Activated CD8-positive, alpha-beta memory T cell treated with anti-CD3 and anti-CD28 coated beads for 24 hours (primary cell): Measurements from ENCODE around the gene PGPEP1.
A peak's percentile ranks its signal among the peaks of the same experiment; 100 is the strongest.
"Not testable (repeated sequence)": the region's sequence is repeated elsewhere in the genome, so short reads cannot be mapped to it uniquely, and the experiment has no call there.

Source experiments
- DNase-seq: peaks from one replicate; pipeline ENCODE4 v3.0.0-alpha.2; 2020

PGPEP1 gene

DNA sequence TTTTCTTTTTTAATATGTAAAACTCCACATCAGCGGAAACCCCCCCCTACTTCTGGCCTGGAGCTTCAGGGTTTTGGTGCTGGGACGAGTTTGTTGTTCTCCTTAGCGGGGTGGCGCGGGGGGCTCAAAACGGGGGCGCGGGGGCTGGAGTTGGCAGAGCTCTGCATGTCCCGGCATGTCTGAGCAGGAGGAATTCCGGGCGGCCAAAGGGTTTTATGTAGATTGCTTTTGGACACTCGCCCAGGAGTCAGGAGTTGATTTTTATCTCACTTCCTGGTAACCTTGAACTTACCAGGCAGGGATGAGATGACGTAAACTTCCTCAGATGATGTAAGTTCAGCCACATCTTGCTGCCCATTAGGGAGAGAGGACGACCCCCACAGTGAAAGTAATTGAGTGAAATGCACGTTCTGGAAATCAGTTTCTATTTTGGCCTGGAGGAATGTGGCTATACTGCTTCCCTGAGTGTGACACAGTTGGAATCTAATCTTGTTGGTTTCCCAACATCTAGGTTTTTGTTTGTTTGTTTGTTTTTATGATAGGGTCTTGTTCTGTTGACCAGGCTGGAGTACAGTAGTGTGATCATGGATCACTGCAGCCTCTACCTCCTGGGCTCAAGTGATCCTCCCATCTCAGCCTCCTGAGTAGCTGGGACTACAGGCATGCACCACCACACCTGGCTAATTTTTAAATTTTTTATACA is 24.6 kb downstream of the PGPEP1 start:
- no peak for DNase-seq

DNA sequence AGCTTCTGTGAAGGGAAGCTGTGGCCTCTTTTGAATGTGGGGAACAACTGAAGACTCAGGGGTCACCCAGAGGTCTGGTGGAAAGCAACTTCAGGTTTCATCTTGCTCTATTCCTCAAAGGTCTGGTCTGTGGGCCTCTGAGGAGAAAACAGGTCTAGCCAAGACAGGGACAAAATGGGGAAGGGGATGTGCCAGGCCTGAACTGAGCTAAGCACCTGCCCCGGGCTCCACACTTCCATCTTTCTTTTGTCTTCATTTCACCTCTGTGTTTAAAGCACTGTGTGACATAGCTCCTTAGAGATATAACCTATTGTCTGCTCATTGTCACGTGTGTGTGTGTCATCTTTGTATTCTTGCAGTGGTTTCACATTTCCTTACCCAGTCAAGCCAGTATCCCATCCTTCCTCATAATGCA is 25.6 kb downstream of the PGPEP1 start:
- DNase-seq, result no peak

DNA sequence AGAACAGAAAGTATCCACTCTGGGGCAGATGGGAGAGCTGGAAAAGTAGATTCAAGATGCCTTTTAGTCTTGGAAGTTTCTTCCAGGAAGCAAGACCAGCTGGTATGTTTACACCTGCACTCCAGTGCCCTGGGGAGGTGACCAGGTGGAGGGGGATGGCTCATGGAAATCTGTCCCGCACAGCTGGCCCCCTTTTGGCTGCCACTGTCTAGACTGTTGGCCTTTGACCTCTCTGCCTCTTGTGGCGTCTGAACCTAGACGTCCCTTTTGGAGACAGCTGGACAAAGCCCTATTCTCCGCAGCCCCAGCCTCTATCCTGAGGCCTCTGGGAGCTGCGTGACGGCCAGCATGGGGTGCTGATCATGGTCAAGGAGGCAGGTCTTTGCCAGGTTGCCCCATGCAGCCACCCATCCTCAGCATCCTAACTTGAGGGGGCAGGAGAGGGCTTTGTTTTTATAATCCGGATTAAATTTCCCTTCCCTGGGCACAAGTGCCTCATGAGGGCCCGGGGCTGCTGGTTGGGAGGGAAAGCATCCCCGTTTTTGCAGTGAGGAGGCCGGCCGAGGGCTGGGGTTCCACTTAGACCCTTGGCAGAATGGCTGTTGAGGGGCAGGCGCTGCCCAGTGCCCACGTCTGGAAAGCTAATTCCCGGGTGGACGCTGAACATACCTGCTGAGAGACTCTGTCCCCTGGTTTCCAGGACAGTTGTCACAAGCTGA is 28.3 kb downstream of the PGPEP1 start:
- no peak for DNase-seq

DNA sequence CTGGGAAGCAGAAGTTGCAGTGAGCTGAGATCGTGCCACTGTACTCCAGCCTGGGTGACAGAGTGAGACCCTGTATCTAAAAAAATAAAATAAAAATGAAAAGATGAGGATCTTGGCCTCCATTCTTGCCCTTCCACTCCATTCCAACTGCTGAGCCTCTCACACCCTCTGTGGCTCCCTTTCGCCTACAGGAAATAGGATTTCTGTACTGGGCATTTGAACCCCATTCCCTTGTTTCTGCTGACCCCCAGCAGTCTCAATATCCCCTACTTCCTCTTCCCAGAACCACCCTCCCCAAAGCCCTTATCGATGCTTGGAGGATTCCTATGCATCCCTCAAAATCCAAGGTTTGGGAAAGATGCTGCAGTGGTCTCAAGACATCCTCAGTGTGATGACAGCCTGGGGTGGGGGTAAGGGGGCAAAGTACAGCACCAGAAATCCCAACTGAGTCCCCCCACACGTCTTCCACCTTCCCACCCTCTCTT is 33.1 kb downstream of the PGPEP1 start:
- DNase-seq, result no peak

DNA sequence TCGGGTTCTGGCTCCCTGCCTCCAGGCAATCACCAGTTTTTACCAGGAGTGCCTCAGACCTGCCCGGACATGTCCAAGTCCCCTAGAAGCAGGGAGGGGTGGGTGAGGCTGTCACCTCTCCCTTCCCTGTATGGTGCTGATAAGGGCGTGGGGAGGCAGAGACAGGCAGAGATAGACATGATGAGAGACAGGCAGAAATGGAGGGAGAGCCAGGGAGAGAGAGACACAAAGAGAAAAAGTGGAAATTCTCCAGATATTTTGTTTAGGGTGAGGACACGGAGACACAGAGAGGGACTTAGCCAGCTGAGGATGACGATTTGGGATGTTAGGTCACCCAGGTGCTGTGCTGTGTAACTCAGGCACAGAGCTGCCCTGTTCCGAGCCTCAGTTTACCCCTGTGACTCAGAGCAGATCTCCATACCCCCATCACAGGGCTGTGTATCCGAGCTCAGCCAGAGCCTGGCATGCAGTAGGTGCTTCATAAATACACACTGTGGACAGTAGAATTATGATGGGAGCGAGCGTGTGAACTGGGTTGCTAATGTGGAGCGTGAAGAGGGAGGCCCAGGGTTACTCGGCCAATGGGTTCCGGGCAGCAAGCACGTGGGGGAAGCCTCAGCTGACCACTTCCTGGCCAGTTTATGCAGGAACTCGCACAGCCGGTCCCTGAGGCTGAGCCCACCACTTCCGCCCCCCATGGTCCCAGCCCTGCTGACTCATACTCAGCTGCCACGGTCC is 33.7 kb downstream of the PGPEP1 start:
- peak; percentile 77 for DNase-seq

DNA sequence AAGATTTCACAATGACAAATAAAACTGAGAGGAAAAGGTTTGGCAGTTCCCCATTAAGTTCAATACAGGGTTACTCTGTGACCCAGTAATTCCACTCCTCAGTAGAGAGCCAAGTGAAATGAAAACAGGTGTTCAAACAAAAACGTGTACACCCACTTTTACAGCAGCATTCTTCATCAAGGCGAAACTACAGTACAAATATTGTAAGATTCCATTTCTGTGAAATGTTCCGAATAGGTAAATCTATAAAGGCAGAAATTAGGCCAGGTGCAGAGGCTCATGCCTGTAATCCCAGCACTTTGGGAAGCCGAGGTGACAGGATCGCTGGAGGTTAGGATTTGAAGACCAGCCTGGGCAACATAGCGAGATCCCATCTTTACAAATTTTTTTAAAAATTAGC is 36.6 kb downstream of the PGPEP1 start:
- no peak for DNase-seq

DNA sequence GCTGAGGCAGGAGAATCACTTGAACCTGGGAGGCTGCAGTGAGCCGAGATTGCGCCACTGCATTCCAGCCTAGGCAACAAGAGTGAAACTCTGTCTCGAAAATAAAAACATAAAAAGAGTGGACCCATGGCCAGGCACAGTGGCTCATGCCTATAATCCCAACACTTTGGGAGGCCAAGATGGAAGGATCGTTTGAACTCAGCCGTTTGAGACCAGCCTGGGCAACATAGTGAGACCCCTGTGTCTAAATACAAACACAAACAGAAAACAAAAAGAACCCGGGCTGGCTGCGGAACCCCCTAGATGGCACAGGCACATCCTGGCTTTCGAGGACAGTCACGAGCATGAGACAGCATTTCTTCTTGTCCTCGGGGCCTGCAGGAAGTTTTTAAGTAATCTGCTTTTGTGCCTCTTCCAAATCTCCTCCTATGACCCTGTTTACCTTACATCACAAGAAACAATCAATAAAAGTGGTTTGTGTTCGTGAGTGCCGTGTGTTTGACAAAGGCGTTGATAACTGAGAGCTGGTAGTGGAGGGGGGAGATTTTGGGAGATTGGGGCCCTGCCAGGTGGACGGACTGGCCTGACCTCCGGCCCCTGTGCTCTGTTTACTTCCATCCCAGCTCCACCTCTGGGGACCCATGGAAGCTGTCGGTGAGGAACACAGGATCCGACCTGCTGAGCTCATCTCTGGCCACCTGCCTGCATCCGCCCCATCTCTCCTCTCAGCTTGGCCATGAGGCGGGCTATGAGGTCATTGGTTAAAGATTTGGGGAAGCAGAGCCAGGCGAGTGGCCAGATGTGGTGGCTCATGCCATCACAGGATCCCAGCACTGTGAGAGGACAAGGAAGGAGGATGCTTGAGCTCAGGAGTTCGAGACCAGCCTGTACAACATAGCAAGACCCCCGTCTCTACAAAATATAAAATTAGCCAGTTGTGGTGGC is 39.7 kb downstream of the PGPEP1 start:
- DNase-seq, result no peak

DNA sequence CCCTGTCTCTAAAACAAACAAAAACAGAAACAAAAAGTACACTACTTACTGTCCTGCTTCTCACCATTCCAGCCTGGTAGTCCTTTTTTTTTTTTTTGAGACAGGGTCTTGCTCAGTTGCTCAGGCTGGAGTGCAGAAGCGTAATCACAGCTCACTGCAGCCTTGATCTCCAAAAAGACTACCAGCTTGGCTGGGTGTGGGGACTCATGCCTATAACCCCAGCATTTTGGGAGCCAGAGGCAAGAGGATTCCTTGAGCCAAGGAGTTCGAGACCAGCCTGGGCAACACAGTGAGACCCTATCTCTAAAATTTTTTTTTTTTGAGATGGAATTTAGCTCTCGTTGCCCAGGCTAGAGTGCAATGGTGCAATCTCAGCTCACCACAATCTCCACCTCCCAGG is 40.4 kb downstream of the PGPEP1 start:
- DNase-seq, result no peak

DNA sequence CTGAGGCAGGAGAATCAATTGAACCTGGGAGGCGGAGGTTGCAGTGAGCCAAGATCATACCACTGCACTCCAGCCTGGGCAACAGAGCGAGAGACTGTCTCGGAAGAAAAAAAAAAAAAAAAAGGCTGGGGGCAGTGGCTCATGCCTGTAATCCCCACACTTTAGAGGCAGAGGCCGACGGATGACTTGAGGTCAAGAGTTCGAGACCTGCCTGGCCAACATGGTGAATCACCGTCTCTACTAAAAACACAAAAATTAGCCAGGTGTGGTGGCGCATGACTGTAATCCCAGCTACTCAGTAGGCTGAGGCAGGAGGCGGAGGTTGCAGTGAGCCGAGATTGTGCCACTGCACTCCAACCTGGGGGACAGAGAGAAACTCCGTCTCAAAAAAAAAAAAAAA is 43.2 kb downstream of the PGPEP1 start:
- DNase-seq, result not testable (repeated sequence)

DNA sequence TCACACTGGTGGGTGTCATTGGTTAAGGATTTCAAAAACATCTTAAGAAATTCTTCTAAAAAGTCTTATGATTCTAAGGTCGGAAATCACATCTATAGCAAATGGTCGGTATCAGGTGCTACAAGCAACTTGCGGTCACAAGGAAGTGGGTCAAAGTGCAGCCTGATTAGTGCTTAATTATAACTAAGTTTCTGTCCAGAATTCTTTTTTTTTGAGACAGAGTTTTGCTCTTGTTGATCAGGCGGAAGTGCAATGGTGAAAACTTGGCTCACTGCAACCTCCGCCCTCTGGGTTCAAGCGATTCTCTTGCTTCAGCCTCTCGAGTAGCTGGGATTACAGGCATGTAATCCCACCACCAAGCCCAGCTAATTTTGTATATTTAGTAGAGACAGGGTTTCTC is 44.4 kb downstream of the PGPEP1 start:
- DNase-seq, result no peak

DNA sequence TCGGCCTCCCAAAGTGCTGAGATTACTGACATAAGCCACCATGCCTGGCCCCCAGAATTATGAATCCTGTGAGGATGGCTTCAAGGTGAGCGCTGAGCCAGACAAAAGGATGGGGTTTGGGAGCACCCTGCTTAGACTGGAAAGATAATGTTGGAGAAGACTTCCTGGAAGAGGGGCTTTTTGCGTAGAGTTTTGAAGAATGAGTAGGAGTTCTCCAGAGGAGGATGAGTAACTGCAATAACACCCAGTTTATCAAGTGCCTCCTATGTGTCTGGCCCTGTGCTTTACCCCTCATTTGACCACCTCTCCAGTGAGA is 44.9 kb downstream of the PGPEP1 start:
- no peak for DNase-seq

DNA sequence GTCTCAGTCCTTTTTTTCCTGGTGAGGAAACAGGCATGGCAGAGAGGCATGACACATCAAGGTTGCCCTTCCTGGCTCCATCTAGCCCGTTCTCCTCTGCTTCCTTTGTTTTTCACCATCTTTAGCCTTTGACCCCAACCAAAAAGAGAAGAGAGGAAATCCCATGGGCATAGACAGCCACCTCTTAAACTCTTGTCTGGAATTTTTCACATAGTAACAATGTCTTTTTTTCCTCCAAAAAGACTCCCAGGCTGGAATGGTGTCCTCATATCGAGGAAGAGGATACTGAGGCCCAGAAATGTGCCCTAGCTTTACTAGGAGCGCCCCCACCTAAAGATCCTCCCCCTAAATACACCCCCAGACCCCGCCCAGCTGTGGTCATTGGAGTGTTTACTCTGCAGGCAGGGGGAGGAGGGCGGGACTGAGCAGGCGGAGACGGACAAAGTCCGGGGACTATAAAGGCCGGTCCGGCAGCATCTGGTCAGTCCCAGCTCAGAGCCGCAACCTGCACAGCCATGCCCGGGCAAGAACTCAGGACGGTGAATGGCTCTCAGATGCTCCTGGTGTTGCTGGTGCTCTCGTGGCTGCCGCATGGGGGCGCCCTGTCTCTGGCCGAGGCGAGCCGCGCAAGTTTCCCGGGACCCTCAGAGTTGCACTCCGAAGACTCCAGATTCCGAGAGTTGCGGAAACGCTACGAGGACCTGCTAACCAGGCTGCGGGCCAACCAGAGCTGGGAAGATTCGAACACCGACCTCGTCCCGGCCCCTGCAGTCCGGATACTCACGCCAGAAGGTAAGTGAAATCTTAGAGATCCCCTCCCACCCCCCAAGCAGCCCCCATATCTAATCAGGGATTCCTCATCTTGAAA is 45.5 kb downstream of the PGPEP1 start, which contains the start of gene GDF15:
GDF15 (plus strand) TSS at position 484 of the 868 bp plus-strand sequence; CDS start at position 516, 32 bp downstream.
- DNase-seq, result peak; percentile 63

DNA sequence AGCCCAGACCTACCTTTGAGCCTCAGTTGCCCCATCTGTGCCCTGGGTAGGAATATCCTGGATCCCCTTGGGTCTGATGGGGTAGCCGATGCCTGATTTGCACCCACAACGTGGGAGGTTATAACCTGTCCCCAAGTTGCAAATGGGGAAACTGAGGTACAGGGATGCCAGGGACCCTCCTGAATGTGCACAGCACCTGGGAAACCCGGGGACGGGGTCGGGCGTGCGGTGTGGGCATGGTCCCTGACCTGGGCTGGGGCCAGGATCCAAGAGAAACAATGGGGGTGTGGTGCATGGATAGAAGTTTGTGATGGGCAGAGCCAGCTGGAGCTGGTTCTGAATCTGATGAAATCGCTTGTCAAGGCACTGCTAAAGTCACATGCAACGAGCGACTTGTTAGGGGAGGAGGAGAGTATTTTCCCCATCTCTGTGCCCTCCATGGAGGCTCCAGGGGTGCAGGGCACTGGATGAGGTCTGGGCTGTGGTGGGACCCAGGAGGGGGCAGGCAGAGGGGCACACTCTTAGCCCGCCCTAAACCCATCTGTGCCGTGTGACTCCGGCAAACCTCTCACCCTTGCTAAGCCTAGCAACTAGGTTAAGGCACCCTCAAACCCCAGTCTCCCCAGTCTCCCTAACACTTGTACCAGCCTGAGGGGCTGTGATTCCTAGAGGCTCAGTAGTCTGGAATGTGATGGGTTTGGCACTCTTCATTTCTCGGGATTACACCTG is 46.3 kb downstream of the PGPEP1 start:
- no peak for DNase-seq

DNA sequence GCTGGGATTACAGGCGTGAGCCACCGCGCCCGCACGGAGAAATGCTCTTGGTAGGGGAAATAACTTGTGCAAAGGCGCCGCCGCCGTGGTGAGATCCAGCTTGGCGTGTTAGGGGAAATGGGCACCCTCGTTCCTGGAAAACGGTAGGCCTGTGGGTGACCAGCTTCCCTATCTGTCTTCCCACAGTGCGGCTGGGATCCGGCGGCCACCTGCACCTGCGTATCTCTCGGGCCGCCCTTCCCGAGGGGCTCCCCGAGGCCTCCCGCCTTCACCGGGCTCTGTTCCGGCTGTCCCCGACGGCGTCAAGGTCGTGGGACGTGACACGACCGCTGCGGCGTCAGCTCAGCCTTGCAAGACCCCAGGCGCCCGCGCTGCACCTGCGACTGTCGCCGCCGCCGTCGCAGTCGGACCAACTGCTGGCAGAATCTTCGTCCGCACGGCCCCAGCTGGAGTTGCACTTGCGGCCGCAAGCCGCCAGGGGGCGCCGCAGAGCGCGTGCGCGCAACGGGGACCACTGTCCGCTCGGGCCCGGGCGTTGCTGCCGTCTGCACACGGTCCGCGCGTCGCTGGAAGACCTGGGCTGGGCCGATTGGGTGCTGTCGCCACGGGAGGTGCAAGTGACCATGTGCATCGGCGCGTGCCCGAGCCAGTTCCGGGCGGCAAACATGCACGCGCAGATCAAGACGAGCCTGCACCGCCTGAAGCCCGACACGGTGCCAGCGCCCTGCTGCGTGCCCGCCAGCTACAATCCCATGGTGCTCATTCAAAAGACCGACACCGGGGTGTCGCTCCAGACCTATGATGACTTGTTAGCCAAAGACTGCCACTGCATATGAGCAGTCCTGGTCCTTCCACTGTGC is 47.9 kb downstream of the PGPEP1 start:
- DNase-seq, result peak; percentile 94

DNA sequence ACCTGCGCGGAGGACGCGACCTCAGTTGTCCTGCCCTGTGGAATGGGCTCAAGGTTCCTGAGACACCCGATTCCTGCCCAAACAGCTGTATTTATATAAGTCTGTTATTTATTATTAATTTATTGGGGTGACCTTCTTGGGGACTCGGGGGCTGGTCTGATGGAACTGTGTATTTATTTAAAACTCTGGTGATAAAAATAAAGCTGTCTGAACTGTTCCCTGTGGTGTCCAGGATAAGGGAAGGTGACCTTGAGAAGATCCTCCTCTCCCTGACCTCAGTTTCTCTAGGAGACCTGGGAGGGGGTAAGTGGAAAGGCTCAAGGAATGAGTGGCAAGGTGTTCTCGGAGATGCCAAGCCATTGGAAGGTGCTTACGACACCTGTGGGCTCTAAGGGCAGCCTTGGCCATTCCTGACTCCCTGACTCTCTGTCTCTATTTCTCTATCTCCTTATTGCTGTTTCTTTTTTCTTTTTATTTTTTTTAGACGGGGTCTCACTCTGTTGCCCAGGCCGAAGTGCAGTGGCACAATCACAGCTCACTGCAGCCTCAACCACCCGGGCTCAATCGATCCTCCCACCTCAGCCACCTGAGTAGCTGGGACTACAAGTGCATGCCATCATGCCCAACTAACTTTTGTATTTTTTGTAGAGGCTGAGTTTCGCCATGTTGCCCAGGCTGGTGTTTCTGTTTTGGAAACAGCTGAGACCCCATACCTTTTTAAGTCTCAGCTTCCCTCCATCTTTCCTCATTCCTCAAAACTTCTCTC is 48.7 kb downstream of the PGPEP1 start:
- no peak for DNase-seq

DNA sequence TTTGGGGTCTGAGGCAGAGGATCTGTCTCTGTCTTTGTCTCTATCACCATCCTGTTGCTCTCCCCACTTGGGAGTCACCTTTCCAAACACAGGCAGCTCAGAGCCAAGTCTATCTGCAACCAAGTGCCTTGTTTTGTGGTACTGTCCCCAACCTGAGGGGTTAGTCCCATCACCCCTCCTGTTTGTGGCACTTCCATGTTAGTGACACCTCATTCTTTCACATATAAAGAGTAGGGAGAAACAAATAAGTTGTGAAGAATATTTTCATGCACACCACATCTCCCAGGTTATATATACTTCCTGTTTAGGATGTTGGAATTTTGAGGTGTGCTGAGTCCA is 49.3 kb downstream of the PGPEP1 start:
- no peak for DNase-seq

DNA sequence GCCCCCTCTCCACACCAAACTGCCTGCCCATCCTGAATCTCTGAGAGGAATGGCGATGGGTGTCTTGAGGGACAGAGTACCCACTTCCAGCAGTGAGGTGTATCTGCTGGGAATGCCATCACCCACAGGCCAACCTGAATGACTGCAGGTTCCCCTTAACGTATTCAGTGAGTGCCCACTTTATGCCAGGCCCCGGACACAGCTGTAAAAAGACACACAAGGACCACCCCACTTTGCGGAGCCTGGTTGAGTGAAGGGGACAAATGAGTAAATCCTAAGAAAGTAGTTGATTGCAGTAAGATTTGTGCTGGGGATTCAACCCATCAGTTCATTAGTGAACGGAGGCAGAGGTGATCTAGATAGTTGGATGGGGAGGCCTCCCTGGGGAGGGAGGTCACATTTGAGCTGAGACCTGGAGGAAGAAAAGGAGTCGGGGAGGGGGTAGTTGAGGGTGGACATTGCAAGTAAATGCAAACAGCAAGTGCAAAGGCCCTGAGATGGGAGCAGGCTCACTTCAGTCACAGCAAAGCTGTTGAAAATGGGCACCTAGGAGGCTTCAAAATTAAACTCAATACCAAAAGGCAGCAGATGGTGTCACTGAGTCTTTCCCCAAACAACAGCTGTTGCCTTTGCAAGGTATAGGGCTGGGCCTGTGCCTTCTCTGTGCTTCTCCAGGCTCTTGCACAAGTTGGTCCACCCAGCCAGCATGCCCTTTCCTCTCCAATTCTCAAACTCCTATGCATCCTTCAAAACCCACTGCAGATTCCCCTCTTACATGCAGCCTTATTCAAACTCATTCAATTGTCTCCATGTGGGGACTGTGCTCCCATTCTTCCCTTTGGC is 49.9 kb downstream of the PGPEP1 start:
- DNase-seq, result no peak

DNA sequence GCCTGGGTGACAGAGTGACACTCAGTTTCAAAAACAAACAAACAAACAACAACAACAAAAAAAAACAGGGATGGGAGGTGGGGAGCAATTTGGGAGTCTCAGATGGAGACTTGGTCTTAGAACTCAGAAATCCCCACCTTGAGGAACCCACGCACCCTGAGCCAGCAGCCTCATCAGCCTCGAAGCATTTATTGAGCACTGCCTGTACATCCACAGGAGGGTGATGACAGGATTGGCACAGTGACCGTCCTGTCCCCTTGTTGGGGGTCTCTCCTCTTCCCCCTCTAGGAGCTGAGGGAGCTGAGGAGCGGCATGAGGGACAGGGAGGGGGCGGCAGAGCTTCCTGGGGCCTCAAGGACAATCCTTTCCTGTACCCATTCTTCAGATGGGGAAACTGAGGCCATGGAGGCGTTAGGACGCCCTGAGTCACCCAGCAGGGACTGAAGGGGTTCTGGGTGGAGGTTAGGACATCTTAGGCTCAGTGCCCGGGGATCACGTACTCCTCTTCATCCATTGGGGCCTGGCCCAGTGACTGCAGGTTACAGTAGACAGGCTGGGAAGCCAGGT is 51.2 kb downstream of the PGPEP1 start:
- no peak for DNase-seq
